Duodenal mucosa (tissue), 2 donors: ENCODE results near the gene TSPAN16.

Source experiments
- H3K27ac ChIP-seq: one replicate; pipeline ENCODE4 v1.7.0; 2013; ENCODE audit warnings: low read depth, low read length
- H3K27me3 ChIP-seq, 2 donors: one replicate each; pipeline ENCODE4 v1.7.0; 2013; ENCODE audit warnings: low read length in 2 of 2, control low read depth in 1 of 2; ENCODE audit not compliant: insufficient read depth in 2 of 2, control insufficient read depth in 1 of 2
- H3K36me3 ChIP-seq, 2 donors: one replicate each; pipeline ENCODE4 v1.7.0; 2013; ENCODE audit warnings: low read length in 2 of 2, control low read depth in 1 of 2; ENCODE audit not compliant: insufficient read depth in 2 of 2, control insufficient read depth in 1 of 2
- H3K4me1 ChIP-seq, 2 donors: one replicate each; pipeline ENCODE4 v1.7.0; 2013; ENCODE audit warnings: low read length in 2 of 2, control low read depth in 1 of 2; ENCODE audit not compliant: insufficient read depth in 2 of 2, control insufficient read depth in 1 of 2
- H3K4me3 ChIP-seq, 2 donors: one replicate each; pipeline ENCODE4 v1.7.0; 2013; ENCODE audit warnings: low read length in 2 of 2, low read depth in 1 of 2
- H3K9ac ChIP-seq, 2 donors: one replicate each; pipeline ENCODE4 v1.7.0; 2013; ENCODE audit warnings: low read length in 2 of 2, low read depth in 1 of 2
- H3K9me3 ChIP-seq, 2 donors: one replicate each; pipeline ENCODE4 v1.7.0; 2013; ENCODE audit warnings: low read length in 2 of 2, control low read depth in 1 of 2; ENCODE audit not compliant: control insufficient read depth in 1 of 2

TSPAN16 gene

DNA sequence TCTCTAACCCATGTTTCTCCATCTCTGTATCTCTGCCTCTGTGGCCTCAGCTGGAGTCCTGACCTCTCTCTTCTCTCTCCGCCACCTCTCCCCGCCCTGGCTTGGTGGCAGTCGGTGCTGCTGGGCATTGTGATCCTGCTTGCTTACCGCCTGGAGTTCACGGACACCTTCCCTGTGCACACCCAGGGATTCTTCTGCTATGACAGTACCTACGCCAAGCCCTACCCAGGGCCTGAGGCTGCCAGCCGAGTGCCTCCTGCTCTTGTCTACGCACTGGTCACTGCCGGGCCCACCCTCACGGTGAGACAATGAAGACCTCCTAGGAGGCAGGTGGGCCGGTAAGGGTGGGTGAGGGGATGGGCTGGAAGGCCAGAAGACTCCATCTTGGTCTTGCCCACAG lies 63.5 kb downstream of the TSPAN16 start:
- Histone ChIP-seq H3K4me1 (peaks cover 19 to 20% of the 10 kb centered on the region in 2 donors), H3K9ac (no peak overlapping the region), H3K9me3 (no peaks in the 10 kb centered on the region), H3K27ac (no peak overlapping the region), H3K36me3 (peaks cover 0 to 4% of the 10 kb centered on the region in 2 donors), H3K4me3 (no peak overlapping the region), H3K27me3 (peaks cover 0 to 6% of the 10 kb centered on the region in 2 donors)

DNA sequence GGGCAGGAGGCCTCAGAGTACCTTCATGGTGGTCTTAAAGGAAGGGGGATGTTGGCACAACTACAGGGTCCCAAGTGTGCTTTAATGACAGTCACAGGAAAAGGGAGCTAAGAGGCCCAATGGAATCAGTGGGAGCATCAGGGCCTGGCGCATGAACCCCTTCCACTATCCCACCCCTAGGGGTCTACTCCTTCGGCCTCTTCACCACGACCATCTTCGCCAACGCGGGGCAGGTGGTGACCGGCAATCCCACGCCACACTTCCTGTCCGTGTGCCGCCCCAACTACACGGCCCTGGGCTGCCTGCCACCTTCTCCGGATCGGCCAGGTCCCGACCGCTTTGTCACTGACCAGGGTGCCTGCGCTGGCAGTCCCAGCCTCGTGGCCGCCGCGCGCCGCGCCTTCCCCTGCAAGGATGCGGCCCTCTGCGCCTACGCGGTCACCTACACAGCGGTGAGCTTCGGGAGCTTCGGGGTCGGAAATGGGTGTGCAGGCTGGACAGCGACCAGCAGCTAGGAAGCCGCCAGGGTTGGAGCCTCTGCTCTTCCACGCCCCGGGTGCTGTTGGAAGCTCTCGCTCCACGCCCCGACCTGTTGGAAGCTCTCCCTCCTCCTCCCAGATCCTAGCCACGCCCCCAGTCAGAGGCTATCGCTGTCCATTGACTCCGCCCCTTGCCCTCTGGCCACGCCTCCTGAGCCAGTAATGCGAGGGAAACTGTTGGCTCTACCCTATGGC lies 65.2 kb downstream of the TSPAN16 start:
- Histone ChIP-seq H3K27ac (no peak overlapping the region), H3K27me3 (no peaks in the 10 kb centered on the region), H3K36me3 (peaks cover 0 to 9% of the 10 kb centered on the region in 2 donors), H3K4me1 (peaks cover 13 to 14% of the 10 kb centered on the region in 2 donors), H3K9ac (no peak overlapping the region), H3K4me3 (no peak overlapping the region), H3K9me3 (no peaks in the 10 kb centered on the region)

DNA sequence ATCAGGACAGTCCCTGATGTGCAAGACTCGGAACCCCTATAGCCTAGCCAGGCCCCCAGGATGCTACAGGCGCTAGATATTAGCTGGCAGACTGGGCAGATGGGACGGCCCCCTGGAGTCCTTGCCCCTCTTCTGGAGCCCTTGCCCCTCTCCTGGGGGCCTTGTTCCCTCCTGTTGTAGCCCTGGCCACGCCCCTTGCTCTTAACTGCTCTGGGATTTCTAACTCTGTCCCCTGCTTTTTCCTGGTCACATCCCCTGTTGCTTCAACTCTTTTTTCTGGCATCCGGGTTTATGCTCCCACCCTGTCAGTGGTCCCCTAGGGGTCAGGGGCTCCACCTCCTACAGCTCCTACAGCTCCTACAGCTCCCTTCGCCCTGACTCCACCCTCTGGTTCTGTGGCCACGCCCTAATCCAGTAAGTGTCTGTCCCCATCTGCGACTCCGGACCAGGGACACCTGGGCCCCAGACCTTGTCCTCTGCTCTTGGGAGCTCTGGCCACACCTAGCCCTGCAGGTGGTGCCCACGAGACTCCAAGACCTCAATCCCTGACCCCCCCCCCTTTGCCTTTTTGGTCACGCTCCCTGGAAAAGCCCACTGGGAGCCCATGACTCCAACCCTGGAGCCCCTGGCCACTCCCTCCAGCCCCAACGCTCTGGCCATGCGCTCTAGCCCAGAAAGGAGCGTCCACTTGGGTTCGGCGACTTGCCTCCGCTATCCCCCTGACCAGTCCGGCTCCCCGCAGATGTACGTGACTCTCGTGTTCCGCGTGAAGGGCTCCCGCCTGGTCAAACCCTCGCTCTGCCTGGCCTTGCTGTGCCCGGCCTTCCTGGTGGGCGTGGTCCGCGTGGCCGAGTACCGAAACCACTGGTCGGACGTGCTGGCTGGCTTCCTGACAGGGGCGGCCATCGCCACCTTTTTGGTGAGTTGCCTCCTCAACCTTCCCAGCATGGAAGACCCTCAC lies 66.1 kb downstream of the TSPAN16 start:
- Histone ChIP-seq H3K4me3 (no peak overlapping the region), H3K27me3 (no peaks in the 10 kb centered on the region), H3K27ac (no peak overlapping the region), H3K9ac (no peak overlapping the region), H3K4me1 (peaks cover 11 to 13% of the 10 kb centered on the region in 2 donors), H3K36me3 (peaks cover 0 to 9% of the 10 kb centered on the region in 2 donors), H3K9me3 (no peaks in the 10 kb centered on the region)

DNA sequence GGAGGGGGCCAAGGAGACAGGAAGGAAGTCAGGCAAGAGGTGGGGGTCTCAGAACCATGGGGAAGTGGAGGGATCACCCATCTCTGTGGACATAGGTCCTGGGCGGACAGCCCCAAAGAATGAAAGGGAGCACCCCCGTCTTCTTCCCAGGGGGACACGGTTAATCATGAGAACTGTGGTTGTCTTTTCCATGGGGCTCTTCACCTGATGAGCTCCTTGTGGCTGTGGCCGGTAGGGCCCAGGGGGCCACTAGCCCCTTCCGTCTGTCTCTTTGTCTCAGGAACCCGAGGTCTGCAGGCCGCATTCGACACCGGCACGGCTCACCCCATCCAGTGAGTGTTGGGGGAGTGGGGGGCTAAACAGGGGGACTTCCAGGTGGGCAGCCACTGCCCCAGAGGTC lies 67.9 kb downstream of the TSPAN16 start:
- Histone ChIP-seq H3K9ac (no peak overlapping the region), H3K27ac (no peak overlapping the region), H3K27me3 (no peaks in the 10 kb centered on the region), H3K9me3 (no peaks in the 10 kb centered on the region), H3K4me1 (peaks cover 11 to 13% of the 10 kb centered on the region in 2 donors), H3K36me3 (peaks cover 0 to 9% of the 10 kb centered on the region in 2 donors), H3K4me3 (no peak overlapping the region)

DNA sequence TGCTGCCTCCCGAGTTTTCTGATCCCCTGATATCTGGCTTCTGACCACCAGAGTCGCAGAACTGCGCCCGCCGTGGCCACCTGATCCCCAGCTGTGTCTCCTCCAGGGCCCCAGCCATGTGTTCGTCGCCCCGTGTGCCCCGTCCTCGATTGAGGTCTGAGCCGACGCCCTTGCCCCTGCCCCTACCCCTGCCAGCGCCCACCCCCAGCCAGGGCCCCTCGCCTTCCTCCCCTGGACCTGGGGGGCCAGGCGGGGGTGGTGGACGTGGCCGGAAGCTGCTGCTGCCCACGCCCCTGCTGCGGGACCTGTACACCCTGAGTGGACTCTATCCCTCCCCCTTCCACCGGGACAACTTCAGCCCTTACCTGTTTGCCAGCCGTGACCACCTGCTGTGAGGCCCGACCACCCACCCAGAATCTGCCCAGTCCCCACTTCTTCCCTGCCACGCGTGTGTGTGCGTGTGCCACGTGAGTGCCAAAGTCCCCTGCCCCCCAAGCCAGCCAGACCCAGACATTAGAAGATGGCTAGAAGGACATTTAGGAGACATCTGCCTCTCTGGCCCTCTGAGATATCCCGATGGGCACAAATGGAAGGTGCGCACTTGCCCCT lies 68.4 kb downstream of the TSPAN16 start:
- Histone ChIP-seq H3K9ac (no peak overlapping the region), H3K4me3 (no peak overlapping the region), H3K9me3 (no peaks in the 10 kb centered on the region), H3K36me3 (peaks cover 0 to 9% of the 10 kb centered on the region in 2 donors), H3K27ac (no peak overlapping the region), H3K4me1 (peaks cover 11 to 13% of the 10 kb centered on the region in 2 donors), H3K27me3 (no peaks in the 10 kb centered on the region)

DNA sequence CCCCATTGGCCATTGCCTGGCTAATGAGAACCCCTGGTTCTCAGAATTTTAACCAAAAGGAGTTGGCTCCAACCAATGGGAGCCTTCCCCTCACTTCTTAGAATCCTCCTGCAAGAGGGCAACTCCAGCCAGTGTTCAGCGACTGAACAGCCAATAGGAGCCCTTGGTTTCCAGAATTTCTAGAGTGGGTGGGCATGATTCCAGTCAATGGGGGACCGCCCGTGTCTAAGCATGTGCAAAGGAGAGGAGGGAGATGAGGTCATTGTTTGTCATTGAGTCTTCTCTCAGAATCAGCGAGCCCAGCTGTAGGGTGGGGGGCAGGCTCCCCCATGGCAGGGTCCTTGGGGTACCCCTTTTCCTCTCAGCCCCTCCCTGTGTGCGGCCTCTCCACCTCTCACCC lies 69.0 kb downstream of the TSPAN16 start:
- Histone ChIP-seq H3K27ac (no peak overlapping the region), H3K4me1 (peaks cover 11 to 13% of the 10 kb centered on the region in 2 donors), H3K27me3 (no peaks in the 10 kb centered on the region), H3K36me3 (peaks cover 0 to 9% of the 10 kb centered on the region in 2 donors), H3K9ac (no peak overlapping the region), H3K9me3 (no peaks in the 10 kb centered on the region), H3K4me3 (no peak overlapping the region)
